Measurements from ENCODE around the gene NDUFAF7. TPM values are rescaled to one million over a fixed set of nuclear protein-coding genes. Genes with fewer than 3 reads are reported as not detected.

The NDUFAF7 gene
- total and polyA plus RNA-seq, 9 of the 15 experiments (the other 6 are each of a cell fraction or from before 2014, with no cell fraction given) = 14.9 to 41.6 (median 23.9) TPM

DNA sequence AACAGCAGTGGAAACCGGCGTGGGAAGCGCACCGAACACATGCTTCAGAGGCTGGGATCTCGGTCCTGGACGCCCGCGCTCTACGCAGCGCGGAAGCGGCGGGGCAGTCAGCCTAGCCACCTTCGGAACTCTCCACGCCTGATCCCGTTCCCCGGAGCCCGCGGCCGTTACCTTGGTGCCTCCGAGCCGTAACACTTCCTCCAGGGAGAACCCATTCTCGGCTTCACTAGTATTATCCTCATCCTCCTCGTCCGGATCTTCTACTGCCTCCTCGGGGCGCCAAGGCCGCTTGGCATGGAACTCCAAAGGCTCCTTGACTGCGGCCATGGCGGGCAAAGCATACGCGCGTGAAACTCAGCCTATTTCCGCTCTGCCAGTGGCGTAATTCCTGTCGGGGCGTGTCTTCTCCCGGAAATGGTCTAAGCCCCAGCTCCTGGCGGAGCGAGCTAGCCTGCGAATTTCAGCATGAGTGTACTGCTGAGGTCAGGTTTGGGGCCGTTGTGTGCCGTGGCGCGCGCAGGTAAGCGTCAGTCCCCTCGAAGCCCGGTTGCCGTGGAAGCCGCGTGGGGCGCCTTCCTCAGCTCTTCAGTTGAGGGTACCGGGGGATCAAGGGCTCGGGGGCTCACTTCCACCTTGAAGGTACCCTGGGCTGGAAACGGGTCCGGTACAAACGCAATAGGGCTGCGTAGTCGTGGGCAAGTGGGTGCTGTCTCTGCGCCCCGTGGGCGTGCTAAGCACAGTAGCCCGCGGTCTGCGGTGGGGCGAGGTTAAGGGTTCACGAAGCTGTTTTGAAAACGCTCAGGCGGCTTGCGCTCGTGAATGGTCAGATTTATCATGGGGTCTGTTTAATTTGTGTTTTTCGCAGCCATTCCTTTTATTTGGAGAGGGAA is at the start of gene NDUFAF7, which contains the start of gene CEBPZ (continued):
- TF ChIP-seq CREB3 (tag; conservative IDR thresholded peaks at IDR 0.05; ENCODE audit: low read depth) (no peak), SPI1 (IDR thresholded peaks at IDR 0.05; ENCODE audit: borderline replicate concordance, low read depth, low read length) (0 out of 2 replicates have a peak, but pooled peaks have one; percentile 17), ZZZ3 (IDR thresholded peaks at IDR 0.05) (no peak), ZNF57 (CRISPR knock-in tag; IDR thresholded peaks at IDR 0.05) (no peak), CHD2 (IDR thresholded peaks at IDR 0.05; ENCODE audit: low read depth, low read length) (no peak), DACH1 (IDR thresholded peaks at IDR 0.05; ENCODE audit: partially characterized antibody) (no peak), KLF16 (IDR thresholded peaks at IDR 0.05) (no peak), CTBP1 (IDR thresholded peaks at IDR 0.05; ENCODE audit: borderline replicate concordance) (0 out of 2 replicates have a peak, but pooled peaks have one; percentile 12), ZBTB11 (CRISPR knock-in tag; IDR thresholded peaks at IDR 0.05) (peak in 1 of 3 experiments; percentile 84; a peak in 3 of 6 replicates), ZNF696 (CRISPR knock-in tag; conservative IDR thresholded peaks at IDR 0.05) (no peak), SMAD4 (CRISPR knock-in tag; conservative IDR thresholded peaks at IDR 0.05) (no peak), SNRNP70 (optimal IDR thresholded peaks at IDR 0.05; ENCODE audit: low read depth, low read length) (no peak), NCOA1 (IDR thresholded peaks at IDR 0.05; ENCODE audit: low read depth) (no peak)
- TF ChIP-seq, protein P1, sequence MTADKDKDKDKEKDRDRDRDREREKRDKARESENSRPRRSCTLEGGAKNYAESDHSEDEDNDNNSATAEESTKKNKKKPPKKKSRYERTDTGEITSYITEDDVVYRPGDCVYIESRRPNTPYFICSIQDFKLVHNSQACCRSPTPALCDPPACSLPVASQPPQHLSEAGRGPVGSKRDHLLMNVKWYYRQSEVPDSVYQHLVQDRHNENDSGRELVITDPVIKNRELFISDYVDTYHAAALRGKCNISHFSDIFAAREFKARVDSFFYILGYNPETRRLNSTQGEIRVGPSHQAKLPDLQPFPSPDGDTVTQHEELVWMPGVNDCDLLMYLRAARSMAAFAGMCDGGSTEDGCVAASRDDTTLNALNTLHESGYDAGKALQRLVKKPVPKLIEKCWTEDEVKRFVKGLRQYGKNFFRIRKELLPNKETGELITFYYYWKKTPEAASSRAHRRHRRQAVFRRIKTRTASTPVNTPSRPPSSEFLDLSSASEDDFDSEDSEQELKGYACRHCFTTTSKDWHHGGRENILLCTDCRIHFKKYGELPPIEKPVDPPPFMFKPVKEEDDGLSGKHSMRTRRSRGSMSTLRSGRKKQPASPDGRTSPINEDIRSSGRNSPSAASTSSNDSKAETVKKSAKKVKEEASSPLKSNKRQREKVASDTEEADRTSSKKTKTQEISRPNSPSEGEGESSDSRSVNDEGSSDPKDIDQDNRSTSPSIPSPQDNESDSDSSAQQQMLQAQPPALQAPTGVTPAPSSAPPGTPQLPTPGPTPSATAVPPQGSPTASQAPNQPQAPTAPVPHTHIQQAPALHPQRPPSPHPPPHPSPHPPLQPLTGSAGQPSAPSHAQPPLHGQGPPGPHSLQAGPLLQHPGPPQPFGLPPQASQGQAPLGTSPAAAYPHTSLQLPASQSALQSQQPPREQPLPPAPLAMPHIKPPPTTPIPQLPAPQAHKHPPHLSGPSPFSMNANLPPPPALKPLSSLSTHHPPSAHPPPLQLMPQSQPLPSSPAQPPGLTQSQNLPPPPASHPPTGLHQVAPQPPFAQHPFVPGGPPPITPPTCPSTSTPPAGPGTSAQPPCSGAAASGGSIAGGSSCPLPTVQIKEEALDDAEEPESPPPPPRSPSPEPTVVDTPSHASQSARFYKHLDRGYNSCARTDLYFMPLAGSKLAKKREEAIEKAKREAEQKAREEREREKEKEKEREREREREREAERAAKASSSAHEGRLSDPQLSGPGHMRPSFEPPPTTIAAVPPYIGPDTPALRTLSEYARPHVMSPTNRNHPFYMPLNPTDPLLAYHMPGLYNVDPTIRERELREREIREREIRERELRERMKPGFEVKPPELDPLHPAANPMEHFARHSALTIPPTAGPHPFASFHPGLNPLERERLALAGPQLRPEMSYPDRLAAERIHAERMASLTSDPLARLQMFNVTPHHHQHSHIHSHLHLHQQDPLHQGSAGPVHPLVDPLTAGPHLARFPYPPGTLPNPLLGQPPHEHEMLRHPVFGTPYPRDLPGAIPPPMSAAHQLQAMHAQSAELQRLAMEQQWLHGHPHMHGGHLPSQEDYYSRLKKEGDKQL (CRISPR knock-in tag; IDR thresholded peaks at IDR 0.05; ENCODE audit: borderline replicate concordance) = no peak; the same call in 1 of the 2 replicates

All from K562 (cell line).